Breast epithelium (tissue), 4 donors: ENCODE results near the gene CDH24. TPM values are rescaled to one million over a fixed set of nuclear protein-coding genes. Genes with fewer than 3 reads are reported as not detected.
A peak's percentile ranks its signal among the peaks of the same experiment; 100 is the strongest.

ENCODE experiments used
- DNase-seq, 2 donors: peaks; one replicate each; pipeline ENCODE4 v3.0.0-alpha.2; 2019; ENCODE audit warnings: low spot score in 2 of 2
- H3K27ac ChIP-seq, 2 donors: fragments of 200-600 bp; sonication (generic) in 1 of 2; one replicate each; pipeline ENCODE4 v1.5.1; 2016 to 2019; ENCODE audit warnings: mild to moderate bottlenecking in 1 of 2
- H3K27me3 ChIP-seq, 2 donors: fragments of 200-600 bp; sonication (generic) in 1 of 2; one replicate each; pipeline versions ENCODE4 v1.5.1 to v1.6.0; 2017 to 2019; ENCODE audit warnings: control low read depth in 1 of 2, mild to moderate bottlenecking in 1 of 2
- H3K36me3 ChIP-seq: fragments of 200-600 bp; one replicate; pipeline ENCODE4 v1.5.1; 2019
- H3K4me1 ChIP-seq, 2 donors: fragments of 200-600 bp; sonication (generic); one replicate each; pipeline ENCODE4 v1.5.1; 2016 to 2019; ENCODE audit warnings: control low read depth in 1 of 2
- H3K4me3 ChIP-seq, 3 donors: fragments of 200-600 bp; sonication (generic); 1 replicate in 2 of 3; 2 replicates in 1 of 3; pipeline ENCODE4 v1.5.1; 2016 to 2019; ENCODE audit warnings: mild to moderate bottlenecking in 3 of 3, moderate library complexity in 2 of 3
- H3K9me3 ChIP-seq, 2 donors: fragments of 200-600 bp; sonication (generic) in 1 of 2; one replicate each; pipeline ENCODE4 v1.5.1; 2016 to 2019; ENCODE audit warnings: control low read depth in 1 of 2
- CTCF ChIP-seq, 3 donors: fragments of 450-650 bp; IDR thresholded peaks; one replicate each; pipeline ENCODE4 v1.5.1; 2016 to 2017; ENCODE audit warnings: antibody characterized with exemption in 3 of 3, mild to moderate bottlenecking in 3 of 3, moderate library complexity in 3 of 3
- POLR2A ChIP-seq: fragments of 450-650 bp; IDR thresholded peaks from one replicate; pipeline ENCODE4 v1.6.1; 2016; ENCODE audit warnings: antibody characterized with exemption, mild to moderate bottlenecking, moderate library complexity
- POLR2AphosphoS5 ChIP-seq, 3 donors: sonication (generic); formaldehyde crosslinking; IDR thresholded peaks; one replicate each; pipeline ENCODE4 v1.6.1; 2017; ENCODE audit warnings: antibody characterized with exemption in 3 of 3
- intact Hi-C: fragments of 100-400 bp; cut with DNase I; formaldehyde crosslinking; loops from one replicate; pipeline ENCODE4 v1.15.1; 2023; ENCODE audit warnings: low total_unique reads
- total RNA-seq, 3 donors: library from RNA; depleted of rRNA; stranded (reverse); fragments of >200 nt; gene quantifications; one replicate each; pipeline ENCODE4 v1.1.0, GENCODE V29; 2016

The CDH24 gene
- total RNA-seq, 3 donors from 2014 or later, result 2.2 to 5.2 (median 3.2) TPM

GRCh38 chr14:23056145-23056955 lies 970 bp downstream of the CDH24 start:
- H3K4me3 ChIP-seq, result peak overlapping the region; percentile 63 to 78 (median 74)

GRCh38 chr14:23055621-23056144 lies 1.6 kb downstream of the CDH24 start:
- H3K27ac ChIP-seq, result no peak overlapping the region
- TF ChIP-seq POLR2AphosphoS5 (IDR thresholded peaks at IDR 0.05) (no peak), POLR2A (no peak), CTCF (IDR thresholded peaks at IDR 0.05) (no peak)
- intact Hi-C loops, result no loop called here
- H3K27me3 ChIP-seq, result no peaks in the 10 kb centered on the region
- no peak overlapping the region for H3K4me3 ChIP-seq
- peaks cover 6% of the 10 kb centered on the region for H3K36me3 ChIP-seq
- peaks cover 0 to 9% of the 10 kb centered on the region in 2 donors for H3K4me1 ChIP-seq
- H3K9me3 ChIP-seq, result no peaks in the 10 kb centered on the region
- DNase-seq, result no peak

More at GRCh38 chr14:23056145-23056955, 970 bp downstream of the CDH24 start:
- no peak for DNase-seq
- TF ChIP-seq CTCF (IDR thresholded peaks at IDR 0.05) (peak in 2 of 3 donors; percentile 38 to 44), POLR2AphosphoS5 (IDR thresholded peaks at IDR 0.05) (no peak)
- intact Hi-C loops, result no loop called here
- H3K4me1 ChIP-seq, result peaks cover 0 to 9% of the 10 kb centered on the region in 2 donors
- peaks cover 9% of the 10 kb centered on the region for H3K36me3 ChIP-seq
- no peaks in the 10 kb centered on the region for H3K27me3 ChIP-seq
- no peaks in the 10 kb centered on the region for H3K9me3 ChIP-seq
- H3K27ac ChIP-seq, result no peak overlapping the region

GRCh38 chr14:23055147-23055550 lies 2.2 kb downstream of the CDH24 start:
- Histone ChIP-seq H3K9me3 (no peaks in the 10 kb centered on the region), H3K4me1 (peaks cover 0 to 9% of the 10 kb centered on the region in 2 donors), H3K4me3 (no peak overlapping the region), H3K27ac (no peak overlapping the region), H3K27me3 (no peaks in the 10 kb centered on the region), H3K36me3 (peaks cover 6% of the 10 kb centered on the region)
- TF ChIP-seq CTCF (IDR thresholded peaks at IDR 0.05) (no peak), POLR2A (no peak), POLR2AphosphoS5 (IDR thresholded peaks at IDR 0.05) (no peak)
- intact Hi-C loops, result no loop called here
- DNase-seq, result no peak

- H3K27me3 ChIP-seq, result no peaks in the 10 kb centered on the region
- peaks cover 5% of the 10 kb centered on the region for H3K36me3 ChIP-seq
- H3K27ac ChIP-seq, result no peak overlapping the region
- peaks cover 0 to 9% of the 10 kb centered on the region in 2 donors for H3K4me1 ChIP-seq
- H3K9me3 ChIP-seq, result no peaks in the 10 kb centered on the region
- intact Hi-C loops, result loop anchor here (1.0 kb wide), 1 partner anchor 73 kb away; no protein-coding TSS in a partner anchor
- no peak for DNase-seq
- no peak for TF ChIP-seq POLR2AphosphoS5 (IDR thresholded peaks at IDR 0.05)
- no peak for TF ChIP-seq CTCF (IDR thresholded peaks at IDR 0.05)
- no peak for TF ChIP-seq POLR2A
- H3K4me3 ChIP-seq, result no peak overlapping the region
These were observed 3.1 kb downstream of the CDH24 start for GRCh38 chr14:23054000-23054811.
